GM04503 (cell line): ENCODE measurements around the gene GRK5.
"Not testable (repeated sequence)": the region's sequence is repeated elsewhere in the genome, so short reads cannot be mapped to it uniquely, and the experiment has no call there.

ENCODE experiments used
- DNase-seq: peaks from one replicate; pipeline ENCODE4 v3.0.0-alpha.2; 2012; ENCODE audit warnings: low read depth

GRK5 gene

GRCh38 chr10:119207366-119207666 lies at the start of gene GRK5:
Gene GRK5, plus strand, starts transcription at chr10:119207571. Its CDS starts 347 bp downstream, at chr10:119207918.
- peak; percentile 82 for DNase-seq

- DNase-seq = no peak
These were observed 48.0 kb upstream of the GRK5 start for GRCh38 chr10:119159332-119159731.

GRCh38 chr10:119161680-119162451 lies 45.5 kb upstream of the GRK5 start:
- DNase-seq = no peak

DNA sequence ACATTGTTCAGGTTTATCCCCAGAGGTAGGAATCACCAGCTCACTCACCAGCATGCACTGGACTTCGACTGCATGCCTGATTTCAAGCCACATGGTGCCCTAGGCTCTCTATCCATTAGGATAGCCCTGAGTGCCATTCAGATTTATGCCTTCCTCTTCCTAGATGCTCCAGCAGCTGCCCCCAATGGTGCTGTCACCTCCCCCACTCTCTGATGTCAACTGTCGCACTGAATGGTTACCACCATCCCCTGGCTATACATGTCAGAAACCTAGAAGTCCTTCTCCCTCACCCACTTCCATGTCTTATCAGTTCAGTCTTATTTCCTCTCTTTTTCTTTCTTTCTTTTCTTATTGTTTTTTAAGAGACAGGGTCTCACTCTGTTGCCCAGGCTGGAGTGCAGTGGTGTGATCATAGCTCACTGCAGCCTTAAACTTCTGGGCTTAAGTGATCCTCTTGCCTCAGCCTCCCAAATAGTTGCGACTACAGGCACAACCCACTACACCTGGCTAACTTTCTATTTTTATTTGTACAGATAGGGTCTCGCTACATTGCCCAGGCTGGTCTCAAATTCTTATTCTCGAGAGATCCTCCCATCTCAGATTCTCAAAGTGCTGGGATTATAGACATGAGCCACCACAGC lies 44.8 kb upstream of the GRK5 start:
- no peak for DNase-seq

DNA sequence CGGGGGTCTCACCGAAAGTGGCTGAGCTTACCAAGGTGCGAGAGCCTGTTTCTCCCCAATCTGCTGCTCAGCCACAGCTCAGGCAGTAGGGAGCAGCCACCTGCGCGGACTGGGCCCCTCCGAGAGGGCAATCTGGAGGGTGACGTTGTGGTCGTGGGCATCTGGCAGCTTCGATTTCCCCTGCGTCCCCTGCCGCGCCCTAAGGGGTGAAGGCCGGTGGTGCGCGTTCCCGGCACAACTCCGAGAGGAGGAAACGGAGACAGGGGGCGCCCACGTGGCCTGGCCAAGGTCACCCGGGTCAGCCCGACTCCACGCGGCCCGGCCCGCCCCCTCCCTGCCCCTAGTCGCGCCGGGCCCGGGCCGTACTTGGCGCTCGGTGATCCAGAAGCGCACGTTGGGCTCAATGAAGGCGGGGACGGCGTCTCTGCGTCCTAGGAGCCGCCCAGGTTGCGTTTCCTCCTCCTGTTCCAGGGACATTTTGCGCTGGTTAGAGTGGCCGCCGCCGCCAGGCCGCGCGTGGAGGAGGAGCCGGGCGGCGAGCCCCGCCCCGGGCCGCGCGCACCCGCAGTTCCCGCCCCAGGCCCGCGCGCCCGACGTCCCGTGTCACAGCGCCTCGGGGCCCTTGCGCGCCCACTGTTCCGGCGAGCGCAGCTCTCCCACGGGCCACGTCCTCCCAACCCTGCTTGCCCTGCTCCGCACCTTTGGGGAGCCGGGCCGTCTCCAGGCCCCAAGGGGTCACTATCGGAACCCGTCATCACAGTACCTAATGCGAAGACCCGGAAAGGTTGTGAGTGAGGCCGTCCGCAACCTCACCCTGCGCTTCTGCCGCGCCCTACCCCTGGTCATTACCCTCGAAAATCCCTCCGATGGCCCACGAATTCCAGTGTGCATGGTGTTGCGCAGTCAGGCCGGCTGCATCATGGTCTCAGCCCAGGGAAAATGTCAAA lies 41.9 kb upstream of the GRK5 start, which contains the start of gene SFXN4:
Gene SFXN4 (minus strand): TSS at position 544 of the 947 bp plus-strand sequence. CDS start 67 bp downstream, at position 477.
- DNase-seq = peak; percentile 13

GRCh38 chr10:119166118-119166500 lies 41.3 kb upstream of the GRK5 start:
- DNase-seq = no peak

GRCh38 chr10:119166564-119166963 lies 40.8 kb upstream of the GRK5 start:
- no peak for DNase-seq

- no peak for DNase-seq
These were observed 40.3 kb upstream of the GRK5 start for GRCh38 chr10:119167041-119167440.

- DNase-seq = no peak
These were observed 33.3 kb upstream of the GRK5 start for GRCh38 chr10:119174109-119174508.

DNA sequence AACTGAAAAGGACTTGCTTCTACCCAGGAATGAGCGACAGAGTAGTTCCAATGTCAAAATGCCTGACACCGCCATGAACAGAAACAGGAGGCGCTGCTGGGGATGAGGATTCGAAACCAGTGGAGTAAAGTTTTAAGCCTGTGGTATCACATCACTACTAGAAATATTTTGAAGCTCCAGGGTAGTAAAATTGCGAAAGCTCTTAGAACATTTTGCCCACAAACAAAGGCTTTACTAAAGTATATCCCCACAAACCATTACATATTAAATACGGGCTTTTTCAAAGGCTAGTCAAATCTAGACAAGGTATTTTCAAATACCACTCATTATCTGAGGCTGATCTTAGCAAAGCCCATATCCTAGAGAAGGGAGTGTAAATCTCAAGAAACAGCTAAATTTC lies 31.2 kb upstream of the GRK5 start:
- DNase-seq = no peak

- no peak for DNase-seq
These were observed 29.5 kb upstream of the GRK5 start for GRCh38 chr10:119177708-119178371.

- peak; percentile 39 for DNase-seq
These were observed 28.8 kb upstream of the GRK5 start, which contains the start of gene PRDX3 for GRCh38 chr10:119178372-119179119. Gene PRDX3, minus strand, starts transcription at chr10:119178812. Its CDS starts 22 bp downstream, at chr10:119178790.

- DNase-seq = not testable (repeated sequence)
These were observed 26.4 kb upstream of the GRK5 start for GRCh38 chr10:119180850-119181400.

DNA sequence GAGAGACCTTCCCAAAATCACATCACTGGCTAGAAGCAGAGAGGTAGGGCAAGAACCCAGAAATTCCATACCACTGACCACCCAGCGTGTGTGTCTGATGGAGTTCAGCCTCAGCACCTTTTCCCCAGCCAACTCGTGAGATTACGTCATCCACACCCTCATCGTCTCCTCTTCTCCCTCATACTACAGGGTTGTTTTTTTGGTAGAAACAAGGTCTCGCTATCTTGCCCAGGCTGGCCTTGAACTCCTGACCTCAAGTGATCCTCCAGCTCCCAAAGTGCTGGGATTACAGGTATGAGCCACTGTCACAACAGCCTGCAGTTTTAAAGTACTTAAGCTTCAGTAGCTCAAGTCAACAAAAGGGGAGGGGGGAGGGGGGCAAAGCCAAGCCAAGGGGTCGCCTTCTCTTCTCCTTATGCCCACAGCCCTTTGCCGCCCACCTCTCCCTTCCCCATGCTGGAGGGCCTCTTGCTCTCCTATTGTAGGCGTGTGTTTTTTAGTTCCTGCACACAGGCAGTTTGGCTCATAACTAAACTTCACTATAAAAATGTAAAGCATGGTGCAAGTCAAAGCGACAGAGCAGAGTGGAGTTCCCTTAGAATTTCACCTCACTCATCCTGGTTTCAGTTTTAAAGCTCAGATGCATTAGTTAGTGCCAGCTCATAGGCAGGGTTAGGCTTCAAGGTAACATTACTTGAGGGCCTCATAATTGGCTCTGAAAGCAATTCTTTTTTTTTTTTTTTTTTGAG lies 23.5 kb upstream of the GRK5 start:
- DNase-seq = no peak

DNA sequence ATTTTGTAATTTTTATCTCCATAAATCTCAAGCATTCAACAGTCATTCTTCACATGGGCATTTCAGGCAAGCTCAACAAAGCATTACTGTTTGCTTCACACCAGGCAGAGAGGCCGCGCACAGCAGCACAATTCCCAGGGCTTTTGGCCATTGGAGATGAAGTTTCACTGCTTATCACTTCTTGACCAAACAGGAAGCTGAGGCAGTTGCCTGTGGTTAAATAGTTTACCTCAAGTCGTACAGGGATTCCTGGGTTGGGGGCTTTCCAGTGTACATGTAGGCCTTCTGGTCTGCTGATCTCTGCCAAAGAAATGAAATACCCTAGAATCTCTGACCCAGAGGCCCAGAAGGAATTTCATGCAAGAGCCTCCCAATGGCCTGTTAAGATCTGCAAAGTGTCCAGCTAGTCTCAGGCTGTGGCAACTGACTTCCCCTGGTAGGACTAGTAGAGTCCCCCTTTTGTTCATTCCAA lies 17.5 kb upstream of the GRK5 start:
- DNase-seq = no peak

- peak; percentile 94 for DNase-seq
These were observed 17.0 kb upstream of the GRK5 start for GRCh38 chr10:119190353-119190752.

DNA sequence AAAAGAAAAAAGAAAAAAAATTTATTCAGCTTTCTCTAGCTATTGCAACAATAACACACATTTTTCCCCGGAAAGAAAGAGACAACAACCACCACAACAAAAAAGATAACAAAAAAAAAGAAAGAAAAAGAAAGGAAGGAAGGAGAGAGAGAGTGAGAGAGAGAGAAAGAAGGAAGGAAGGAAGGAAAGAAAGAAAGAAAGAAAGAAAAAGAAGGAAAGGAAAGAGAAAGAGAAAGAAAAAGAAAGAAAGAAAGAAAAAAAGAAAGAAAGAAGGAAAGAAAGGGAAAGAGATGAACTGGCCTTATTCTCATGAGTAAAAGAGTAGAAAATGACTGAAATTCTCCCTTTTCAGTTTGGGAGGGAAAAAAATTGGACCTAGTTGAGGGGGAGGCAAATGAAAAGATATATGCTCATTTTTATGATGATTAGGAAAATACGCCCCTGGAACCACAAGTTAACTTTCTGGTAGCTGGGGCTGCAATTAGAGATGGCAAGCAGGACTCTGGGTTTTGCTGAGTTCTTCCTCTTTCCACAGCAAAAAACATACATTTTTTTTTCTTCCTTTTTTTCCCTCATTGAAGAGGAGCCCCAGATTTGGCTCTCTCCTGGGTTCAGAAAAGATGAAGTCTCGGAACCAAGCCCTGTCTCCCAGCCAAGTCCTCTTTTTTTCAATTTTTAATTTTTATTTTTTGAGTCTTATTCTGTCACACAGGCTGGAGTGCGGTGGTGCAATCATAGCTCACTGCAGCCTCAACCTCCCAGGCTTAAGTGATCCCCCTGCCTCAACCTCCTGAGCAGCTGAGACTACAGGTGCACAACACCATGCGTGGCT lies 16.2 kb upstream of the GRK5 start:
- no peak for DNase-seq

- no peak for DNase-seq
These were observed 15.5 kb upstream of the GRK5 start for GRCh38 chr10:119191881-119192280.

DNA sequence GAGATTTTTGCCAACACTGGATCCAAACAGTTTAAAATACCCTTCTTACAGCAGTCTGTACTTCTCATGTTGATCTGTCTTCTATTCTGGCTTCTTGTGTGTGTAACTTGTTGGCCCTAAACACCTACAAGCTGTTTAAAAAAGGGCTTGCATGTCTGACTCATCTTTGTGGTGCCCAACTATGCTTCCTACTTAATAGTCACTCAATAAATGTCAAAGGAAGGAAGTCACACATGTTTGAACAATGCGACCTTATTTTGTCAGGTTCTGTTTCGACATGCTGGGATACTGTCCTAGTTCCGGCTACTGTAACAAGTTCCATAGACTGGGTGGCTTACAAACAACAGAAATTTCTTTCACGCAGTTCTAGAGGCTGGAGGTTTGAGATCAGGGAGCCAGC lies 9.4 kb upstream of the GRK5 start:
- no peak for DNase-seq
